ENCODE results near the gene PROP1.

- no peak for TF ChIP-seq CTCF (IDR thresholded peaks at IDR 0.05 in 8 of 11, conservative IDR thresholded peaks at IDR 0.05 in 3 of 11)
- TF ChIP-seq POLR2A (IDR thresholded peaks at IDR 0.05): no peak
- TF ChIP-seq POLR2AphosphoS5 (IDR thresholded peaks at IDR 0.05): no peak
Measured at GRCh38 chr5:177995691-177996595, at the start of gene PROP1.
